Panc1 (cell line): Measurements from ENCODE around the gene CNTLN. TPM values are rescaled to one million over a fixed set of nuclear protein-coding genes. Genes with fewer than 3 reads are reported as not detected.

Experiments used
- ATAC-seq: fragments of 200-7000 bp; cut with Tn5 transposase; 2 replicates; pipeline ENCODE4 v1.9.1; 2020; ENCODE audit warnings: mild to moderate bottlenecking, moderate library complexity
- BruUV-seq: library from RNA; stranded (reverse); fragments of 400-500 nt; replicated peaks from 2 replicates; lab custom pipeline; 2021; lab: Mats Ljungman, UMichigan
- CTCF ChIA-PET: fragments of 300-600 bp; sonication (Branson Sonifier 250); formaldehyde crosslinking; loops from one replicate; lab custom pipeline; 2022; ENCODE audit warnings: antibody characterized with exemption; lab: Charles Lee
- POLR2A ChIA-PET: fragments of 300-600 bp; sonication (Branson Sonifier 250); formaldehyde crosslinking; loops from one replicate; lab custom pipeline; 2022; ENCODE audit warnings: antibody characterized with exemption; lab: Charles Lee
- DNase-seq: peaks from one replicate; pipeline ENCODE4 v3.0.0-alpha.2; 2010; ENCODE audit warnings: low read depth, low spot score
- H3K27ac ChIP-seq: 2 replicates; pipeline ENCODE4 v1.5.1; 2011; ENCODE audit warnings: mild to moderate bottlenecking, low read length, inconsistent platforms
- H3K27me3 ChIP-seq: fragments of 200-500 bp; sonication (Bioruptor generic); 2 replicates; pipeline ENCODE4 v1.6.0; 2014; ENCODE audit warnings: low read length, inconsistent platforms; ENCODE audit not compliant: control insufficient read depth, insufficient read depth
- H3K36me3 ChIP-seq: fragments of 200-500 bp; sonication (Bioruptor generic); 2 replicates; pipeline ENCODE4 v1.5.1; 2014; ENCODE audit warnings: inconsistent platforms, mild to moderate bottlenecking, low read length, moderate library complexity; ENCODE audit not compliant: control insufficient read depth, insufficient read depth
- H3K4me1 ChIP-seq: 2 replicates; pipeline ENCODE4 v1.5.1; 2011; ENCODE audit warnings: inconsistent platforms, mild to moderate bottlenecking, low read length, moderate library complexity; ENCODE audit not compliant: control insufficient read depth, insufficient read depth
- H3K4me3 ChIP-seq, 2 experiments: 2 replicates each; pipeline ENCODE4 v1.5.1; 2011 to 2012; ENCODE audit warnings: low read depth in 2 of 2, low read length in 2 of 2, mild to moderate bottlenecking in 2 of 2, inconsistent platforms in 1 of 2, moderate library complexity in 1 of 2
- H3K9me3 ChIP-seq: fragments of 200-500 bp; sonication (Bioruptor generic); 2 replicates; pipeline ENCODE4 v1.5.1; 2014; ENCODE audit warnings: low read depth, mild to moderate bottlenecking, inconsistent platforms, low read length, moderate library complexity; ENCODE audit not compliant: control insufficient read depth, insufficient read depth
- CTCF ChIP-seq: fragments of 450-650 bp; IDR thresholded peaks from 2 replicates; pipeline ENCODE4 v1.5.1; 2017; ENCODE audit warnings: mild to moderate bottlenecking
- POLR2AphosphoS5 ChIP-seq: IDR thresholded peaks from 2 replicates; pipeline ENCODE4 v1.6.1; 2012; ENCODE audit warnings: mild to moderate bottlenecking, low read depth, low read length, moderate library complexity
- REST ChIP-seq, 2 experiments: IDR thresholded peaks; 2 replicates each; pipeline ENCODE4 v1.6.1; 2011 to 2012; ENCODE audit warnings: low read depth in 2 of 2, control low read depth in 1 of 2, low read length in 1 of 2, mild to moderate bottlenecking in 1 of 2, moderate library complexity in 1 of 2; ENCODE audit not compliant: insufficient read depth in 1 of 2
- SIN3A ChIP-seq: IDR thresholded peaks from 2 replicates; pipeline ENCODE4 v1.6.1; 2012; ENCODE audit warnings: low read depth, mild to moderate bottlenecking, low read length, moderate library complexity, borderline replicate concordance; ENCODE audit not compliant: insufficient read depth
- TCF7L2 ChIP-seq: IDR thresholded peaks from 2 replicates; pipeline ENCODE4 v1.6.1; 2011; ENCODE audit warnings: mild to moderate bottlenecking, low read depth, low read length, inconsistent platforms
- in situ Hi-C: cut with HindIII; loops from 2 replicates; pipeline ENCODE4 v1.10.0; 2016; ENCODE audit warnings: low sequenced_read_pairs, low pct_unique_long_range_greater_than_20kb
- intact Hi-C: fragments of 100-400 bp; cut with micrococcal nuclease; formaldehyde crosslinking; loops from one replicate; pipeline ENCODE4 v1.10.0; 2022; ENCODE audit not compliant: unreplicated experiment
- total RNA-seq: library from RNA; stranded (reverse); gene quantifications from one replicate; pipeline ENCODE4 v1.2.1, GENCODE V29; 2021; ENCODE audit not compliant: unreplicated experiment

Gene CNTLN
- total RNA-seq, 1 experiment from 2014 or later = not detected

GRCh38 chr9:17116400-17116837 is 18.4 kb upstream of the CNTLN start:
- H3K36me3 ChIP-seq = no peaks in the 10 kb centered on the region
- no peak for TF ChIP-seq POLR2AphosphoS5
- no peak for TF ChIP-seq SIN3A
- TF ChIP-seq TCF7L2 = no peak
- peak; percentile 20; the same call in 1 of the 2 replicates for TF ChIP-seq CTCF
- intact Hi-C loops = loop anchor here (5.0 kb wide), 1 partner anchor 346 kb away; no protein-coding TSS in a partner anchor
- H3K4me3 ChIP-seq = no peak overlapping the region
- no TSS peak for BruUV-seq
- ChIA-PET POLR2A (no interaction called here), CTCF (interaction anchor here (0.7 kb wide), 1 partner anchor 55 kb away, joined by 3 read pairs; no protein-coding TSS in a partner anchor)
- no peak for ATAC-seq
- H3K27me3 ChIP-seq = no peaks in the 10 kb centered on the region
- DNase-seq = no peak
- H3K27ac ChIP-seq = no peak overlapping the region
- no peaks in the 10 kb centered on the region for H3K9me3 ChIP-seq
- in situ Hi-C loops = no loop called here
- no peaks in the 10 kb centered on the region for H3K4me1 ChIP-seq

GRCh38 chr9:17117372-17117771 is 17.5 kb upstream of the CNTLN start:
- Histone ChIP-seq H3K36me3 (no peaks in the 10 kb centered on the region), H3K9me3 (no peaks in the 10 kb centered on the region), H3K27me3 (no peaks in the 10 kb centered on the region), H3K4me3 (no peak overlapping the region), H3K27ac (no peak overlapping the region), H3K4me1 (no peaks in the 10 kb centered on the region)
- no peak for TF ChIP-seq POLR2AphosphoS5
- TF ChIP-seq SIN3A = no peak
- TF ChIP-seq REST (IDR thresholded peaks at IDR 0.05; ENCODE audit: insufficient read depth in 1 of 2, low read depth in 2 of 2, low read length in 1 of 2) = no peak
- no peak for TF ChIP-seq TCF7L2
- no peak for TF ChIP-seq CTCF
- intact Hi-C loops = loop anchor here (5.0 kb wide), 1 partner anchor 345 kb away; no protein-coding TSS in a partner anchor
- DNase-seq = no peak
- BruUV-seq = no TSS peak
- CTCF ChIA-PET = interaction anchor here (0.6 kb wide), 1 partner anchor 511 kb away, joined by 3 read pairs; no protein-coding TSS in a partner anchor
- no peak for ATAC-seq
- in situ Hi-C loops = no loop called here
- POLR2A ChIA-PET = no interaction called here
